Choroid plexus epithelial cell (primary cell): ENCODE measurements around the gene HMCN2.

ENCODE experiments used
- DNase-seq: peaks from one replicate; pipeline ENCODE4 v3.0.0-alpha.2; 2010; ENCODE audit warnings: low read depth
- H3K4me3 ChIP-seq: 2 replicates; pipeline ENCODE4 v1.5.1; 2011; ENCODE audit warnings: low read depth, mild to moderate bottlenecking, control low read depth, low read length, moderate library complexity
- TF ChIP-seq, protein P1 (sequence below): conservative IDR thresholded peaks from 2 replicates; pipeline ENCODE4 v1.5.1; 2011; ENCODE audit warnings: low read depth, mild to moderate bottlenecking, control low read depth, inconsistent platforms, low read length, moderate library complexity

HMCN2 gene

DNA sequence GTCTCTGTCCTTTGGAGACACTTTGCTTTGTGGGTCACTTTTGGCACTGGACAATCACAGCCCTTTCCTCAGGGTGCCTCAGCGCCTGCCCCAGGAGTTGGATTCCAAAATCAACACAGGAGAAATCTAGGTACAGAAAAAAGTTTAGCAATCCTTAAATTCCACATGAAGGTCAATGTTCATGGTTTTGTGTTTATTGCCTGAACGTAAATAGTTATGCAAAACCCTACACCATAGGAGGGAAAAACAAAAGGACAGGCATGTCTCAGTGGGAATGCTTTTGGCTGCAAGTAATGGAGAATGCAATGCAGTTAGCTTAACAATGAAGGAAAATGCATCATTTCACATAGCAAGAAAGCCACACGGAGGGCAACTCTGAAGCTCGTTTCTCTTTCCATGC lies 6.5 kb upstream of the HMCN2 start:
- DNase-seq: no peak
- H3K4me3 ChIP-seq: no peak overlapping the region
- TF ChIP-seq, protein P1, sequence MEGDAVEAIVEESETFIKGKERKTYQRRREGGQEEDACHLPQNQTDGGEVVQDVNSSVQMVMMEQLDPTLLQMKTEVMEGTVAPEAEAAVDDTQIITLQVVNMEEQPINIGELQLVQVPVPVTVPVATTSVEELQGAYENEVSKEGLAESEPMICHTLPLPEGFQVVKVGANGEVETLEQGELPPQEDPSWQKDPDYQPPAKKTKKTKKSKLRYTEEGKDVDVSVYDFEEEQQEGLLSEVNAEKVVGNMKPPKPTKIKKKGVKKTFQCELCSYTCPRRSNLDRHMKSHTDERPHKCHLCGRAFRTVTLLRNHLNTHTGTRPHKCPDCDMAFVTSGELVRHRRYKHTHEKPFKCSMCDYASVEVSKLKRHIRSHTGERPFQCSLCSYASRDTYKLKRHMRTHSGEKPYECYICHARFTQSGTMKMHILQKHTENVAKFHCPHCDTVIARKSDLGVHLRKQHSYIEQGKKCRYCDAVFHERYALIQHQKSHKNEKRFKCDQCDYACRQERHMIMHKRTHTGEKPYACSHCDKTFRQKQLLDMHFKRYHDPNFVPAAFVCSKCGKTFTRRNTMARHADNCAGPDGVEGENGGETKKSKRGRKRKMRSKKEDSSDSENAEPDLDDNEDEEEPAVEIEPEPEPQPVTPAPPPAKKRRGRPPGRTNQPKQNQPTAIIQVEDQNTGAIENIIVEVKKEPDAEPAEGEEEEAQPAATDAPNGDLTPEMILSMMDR: no peak

DNA sequence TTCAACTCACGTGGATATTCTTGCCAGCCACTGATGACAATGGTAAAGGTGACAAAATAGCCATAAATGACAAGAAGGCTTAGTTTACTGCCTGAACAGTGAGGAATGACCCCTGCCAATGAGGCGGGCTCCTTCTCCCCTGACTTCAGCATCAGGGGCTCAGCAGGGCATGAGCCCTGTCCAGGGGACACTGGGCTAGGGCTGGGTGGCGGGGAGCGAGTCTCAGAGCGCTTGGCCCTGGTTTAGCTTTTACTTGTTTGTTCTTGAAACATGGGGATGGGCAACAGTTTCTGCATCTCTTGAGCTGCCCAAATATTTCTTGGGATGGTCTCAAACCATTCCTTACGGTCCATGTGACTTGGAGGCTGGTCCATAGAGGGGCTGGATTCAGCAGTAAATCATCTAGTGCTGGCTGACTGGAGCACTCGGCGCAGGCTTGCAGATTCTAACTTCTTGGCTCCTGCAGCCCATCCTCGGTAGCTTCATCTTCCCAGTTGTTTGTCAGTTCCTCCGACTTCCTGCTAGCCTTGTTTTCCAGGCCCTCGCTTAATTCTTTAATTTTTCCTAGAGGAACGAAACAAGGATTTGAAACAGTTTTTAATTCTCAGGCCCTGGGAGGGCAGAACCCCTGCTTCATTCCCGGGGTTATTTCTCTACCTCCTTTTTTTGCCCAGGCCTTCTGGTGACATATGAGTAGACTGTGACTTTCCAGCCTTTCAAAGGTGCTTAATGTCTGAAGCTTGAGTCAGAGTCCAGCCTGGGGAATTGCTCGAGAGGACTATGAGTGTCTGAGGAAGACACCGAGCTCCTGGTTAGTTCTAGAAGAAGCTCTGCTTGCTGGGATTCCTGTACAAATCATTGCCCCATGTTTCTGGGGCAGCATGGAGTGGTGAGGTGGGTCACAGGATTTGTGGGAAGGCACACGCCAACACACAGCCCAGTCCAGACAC lies 4.5 kb upstream of the HMCN2 start:
- no peak for DNase-seq
- TF ChIP-seq, protein P1: no peak
- H3K4me3 ChIP-seq: no peak overlapping the region

DNA sequence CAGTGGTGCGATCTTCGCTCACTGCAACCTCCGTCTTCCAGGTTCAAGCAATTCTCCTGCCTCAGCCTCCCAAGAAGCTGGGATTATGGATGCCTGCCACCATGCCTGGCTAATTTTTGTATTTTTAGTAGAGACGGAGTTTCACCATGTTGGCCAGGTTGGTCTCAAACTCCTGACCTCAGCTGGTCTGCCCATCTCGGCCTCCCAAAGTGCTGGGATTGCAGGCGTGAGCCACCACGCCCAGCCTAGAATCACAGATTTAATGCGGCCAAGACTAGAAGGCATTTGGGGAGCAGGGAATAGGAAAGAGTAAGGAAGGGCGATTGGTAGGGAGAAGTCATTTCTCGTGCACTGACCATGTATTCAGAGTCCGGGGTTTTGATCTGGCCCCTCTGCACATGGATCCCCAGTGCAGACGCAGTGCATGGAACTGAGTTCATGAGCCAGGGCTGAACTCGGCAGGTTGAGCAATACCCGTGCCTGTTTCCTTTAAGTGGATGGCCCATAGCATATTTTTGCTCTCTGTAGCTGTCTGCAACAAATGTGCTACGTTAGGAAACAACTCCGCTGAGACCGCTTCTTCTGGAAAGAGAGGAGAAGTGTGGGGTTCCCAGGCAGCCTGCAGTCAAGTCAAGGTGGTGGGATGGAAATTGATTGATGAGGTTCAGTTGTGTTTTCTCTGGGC lies 3.4 kb upstream of the HMCN2 start:
- no peak overlapping the region for H3K4me3 ChIP-seq
- TF ChIP-seq, protein P1: no peak
- no peak for DNase-seq

DNA sequence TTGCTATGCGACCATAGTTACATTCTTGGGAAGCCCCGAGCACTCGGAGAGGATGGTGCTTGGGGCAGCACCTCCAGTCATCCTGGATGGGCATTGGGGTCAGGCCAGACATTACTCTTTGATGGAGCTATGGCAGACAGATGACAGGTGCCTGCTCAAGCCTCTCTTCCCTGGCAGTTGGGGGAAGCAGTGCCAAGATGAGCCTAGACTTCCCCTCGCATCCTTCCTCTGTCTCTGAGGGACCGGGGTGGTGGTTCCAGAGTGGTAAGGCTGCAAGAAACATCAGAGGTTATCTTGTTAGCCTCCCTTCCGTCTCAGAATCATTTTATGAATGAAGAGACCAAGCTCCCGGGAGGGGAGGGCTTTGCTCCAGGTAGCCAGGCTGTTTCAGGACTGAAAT lies 2.8 kb upstream of the HMCN2 start:
- no peak for DNase-seq
- TF ChIP-seq, protein P1: no peak
- no peak overlapping the region for H3K4me3 ChIP-seq

DNA sequence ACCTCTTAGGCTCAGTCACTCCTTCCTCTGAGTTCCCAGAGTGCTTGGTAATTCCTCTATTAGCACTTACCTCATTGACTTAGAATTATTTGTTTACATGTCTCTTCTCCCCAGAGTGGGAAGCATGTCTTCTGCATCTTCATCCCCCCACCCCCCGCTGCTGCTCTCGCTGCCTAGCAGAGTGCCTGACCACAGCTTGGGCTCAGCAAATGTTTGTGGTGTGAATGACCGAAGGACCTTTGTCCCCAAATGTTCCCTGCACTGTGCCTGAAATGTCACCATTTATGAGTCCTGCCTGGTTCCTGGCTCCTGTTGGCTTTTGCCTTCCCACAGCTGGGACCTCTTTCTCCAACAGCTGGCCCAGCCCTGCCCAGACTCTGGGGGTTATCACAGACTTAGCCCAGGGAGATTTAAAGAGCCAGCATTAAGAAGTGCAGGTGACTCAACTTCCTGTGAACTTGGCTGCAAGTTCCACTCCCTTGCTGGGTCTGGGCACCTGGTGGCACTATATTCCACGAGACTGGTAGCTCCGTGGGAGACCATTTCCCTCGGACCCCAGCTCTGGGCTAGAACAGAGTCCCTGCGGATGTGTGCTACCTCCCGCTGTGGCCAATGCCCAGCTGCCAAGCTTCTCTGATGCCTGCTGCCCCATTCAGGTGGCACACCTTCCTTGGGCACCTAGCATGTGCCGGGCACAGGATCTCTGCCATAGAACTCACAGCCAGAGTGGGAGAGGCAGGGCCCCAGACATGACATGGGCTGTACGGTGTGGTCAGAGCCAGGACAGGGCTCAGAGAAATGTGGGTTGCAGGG lies 1.8 kb upstream of the HMCN2 start:
- TF ChIP-seq, protein P1: no peak
- no peak for DNase-seq
- no peak overlapping the region for H3K4me3 ChIP-seq

DNA sequence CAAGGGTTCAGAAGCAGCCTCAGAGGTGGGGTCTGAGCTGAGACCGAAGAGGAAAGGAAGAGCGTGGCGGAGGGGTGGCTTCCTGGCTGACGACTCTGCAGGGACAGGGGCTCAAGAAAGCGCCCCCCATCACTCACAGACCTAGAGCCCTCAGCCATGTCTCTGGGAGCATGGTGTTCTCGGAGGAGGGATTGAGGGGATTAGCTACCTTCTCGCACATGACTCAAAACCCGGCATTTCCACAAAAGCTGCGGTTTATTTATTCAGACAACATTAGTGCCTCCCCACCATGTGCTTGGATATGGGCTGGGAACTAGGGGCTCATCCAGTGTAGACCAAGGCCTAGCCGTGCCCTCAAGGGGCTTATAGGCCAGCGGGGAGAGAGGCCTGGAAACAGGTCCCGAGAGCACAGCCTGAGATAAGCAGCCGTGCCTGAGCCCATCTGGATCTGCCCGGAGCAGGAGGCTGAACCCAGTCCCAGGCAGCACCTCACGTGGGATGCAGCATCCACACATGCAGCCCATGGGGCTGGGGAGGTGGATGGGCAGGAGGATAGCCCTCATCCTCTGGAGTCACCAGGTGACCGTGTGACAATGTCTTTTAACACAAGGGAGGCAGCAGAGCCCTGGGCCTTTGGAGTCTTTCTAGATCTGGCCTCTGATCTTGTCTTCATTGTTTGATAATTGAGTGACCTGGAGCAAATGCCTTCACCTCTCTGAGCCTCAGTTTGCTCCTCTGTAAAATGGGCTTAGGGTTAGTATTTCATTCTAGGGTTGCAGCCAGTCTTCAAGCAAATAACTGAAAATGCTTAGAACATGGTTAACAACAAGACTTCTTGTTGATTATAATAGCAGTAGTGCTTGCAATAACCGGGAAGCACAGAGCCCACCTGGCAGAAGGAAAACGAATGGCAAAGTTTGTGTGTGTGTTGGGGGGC lies 878 bp upstream of the HMCN2 start:
- TF ChIP-seq, protein P1: no peak
- DNase-seq: no peak
- H3K4me3 ChIP-seq: no peak overlapping the region
